RKO (cell line): ENCODE measurements around the gene TNIK.

ENCODE experiments used
- DNase-seq: peaks from one replicate; pipeline ENCODE4 v3.0.0-alpha.2; 2016; ENCODE audit warnings: low spot score

TNIK gene

DNA sequence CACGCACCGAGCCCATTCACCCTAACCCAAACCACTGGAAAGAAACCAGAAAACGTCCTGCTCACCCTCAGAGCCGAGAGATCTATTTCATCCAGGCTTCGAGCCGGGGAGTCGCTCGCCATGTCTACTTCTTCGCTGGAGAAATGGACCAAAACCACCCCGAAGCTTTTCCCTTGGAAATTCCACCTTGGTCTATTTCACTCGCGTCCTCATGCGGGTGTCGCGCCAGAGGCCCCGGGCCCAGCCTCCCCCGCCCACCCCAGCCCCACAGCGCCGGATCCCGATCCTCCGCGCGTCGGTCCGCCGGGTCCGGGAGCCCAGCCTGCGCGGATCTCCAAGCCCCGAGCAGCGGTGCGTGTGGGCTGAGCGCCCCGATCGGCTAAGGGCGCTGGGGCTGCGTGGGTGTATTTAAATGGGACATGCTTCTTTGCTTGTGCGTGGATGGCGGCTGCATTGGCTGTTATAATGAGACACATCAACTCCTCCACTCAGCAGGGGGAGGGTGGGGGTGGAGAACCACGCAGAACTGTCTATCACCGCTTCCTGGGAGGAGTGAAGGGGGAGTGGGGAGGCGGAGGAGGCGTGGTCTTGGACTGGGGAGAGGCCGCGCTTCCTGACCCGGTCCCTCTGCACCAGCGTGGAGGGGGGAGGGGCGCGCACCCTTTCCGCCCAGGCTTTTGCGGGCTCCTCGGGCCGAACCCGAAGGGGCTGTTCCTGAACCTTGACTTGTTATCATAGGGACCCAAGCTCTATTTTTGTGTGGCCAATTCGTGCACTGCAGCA, at the start of gene TNIK:
Gene TNIK (minus strand): TSS at position 464 of the 783 bp plus-strand sequence. CDS start 342 bp downstream, at position 122.
- peak; percentile 92 for DNase-seq

DNA sequence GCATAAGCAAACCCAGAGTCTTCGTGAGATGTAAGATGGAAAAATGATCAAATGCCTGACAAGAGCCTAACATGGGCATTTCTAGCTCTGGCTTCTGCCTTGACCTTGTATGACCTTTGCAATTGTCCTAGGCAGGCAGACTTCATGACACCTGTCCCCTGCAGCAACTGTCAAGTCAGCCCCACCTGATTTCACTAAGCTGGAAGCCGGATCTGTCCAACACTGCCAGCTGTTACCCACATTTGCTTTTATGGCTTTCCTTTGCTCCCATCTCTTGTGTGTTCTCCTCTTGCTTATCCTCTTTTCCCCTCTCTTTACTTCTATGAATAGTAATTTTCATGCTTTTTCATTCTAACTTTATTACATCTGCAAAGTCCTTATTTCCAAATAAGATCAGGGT, 48.5 kb upstream of the TNIK start:
- DNase-seq = no peak

DNA sequence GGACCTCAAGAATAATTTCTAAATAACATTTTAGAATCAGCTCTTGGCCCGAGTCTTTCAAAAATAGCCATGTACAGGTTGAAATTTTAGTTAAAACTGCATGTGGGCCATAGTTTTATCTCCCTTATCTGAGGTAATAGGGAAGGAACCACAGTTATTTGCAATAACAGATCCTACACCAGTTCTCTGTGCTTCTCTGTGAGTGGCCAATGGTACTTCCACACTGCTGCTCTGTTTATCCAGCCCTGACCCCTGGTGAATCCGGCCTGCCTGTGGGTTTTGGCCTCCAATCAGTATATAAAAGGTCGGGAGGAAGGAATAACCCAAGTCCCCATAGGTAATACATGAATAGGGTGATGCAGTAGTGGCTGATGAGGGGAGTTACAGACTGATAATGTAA, 48.0 kb upstream of the TNIK start:
- no peak for DNase-seq

DNA sequence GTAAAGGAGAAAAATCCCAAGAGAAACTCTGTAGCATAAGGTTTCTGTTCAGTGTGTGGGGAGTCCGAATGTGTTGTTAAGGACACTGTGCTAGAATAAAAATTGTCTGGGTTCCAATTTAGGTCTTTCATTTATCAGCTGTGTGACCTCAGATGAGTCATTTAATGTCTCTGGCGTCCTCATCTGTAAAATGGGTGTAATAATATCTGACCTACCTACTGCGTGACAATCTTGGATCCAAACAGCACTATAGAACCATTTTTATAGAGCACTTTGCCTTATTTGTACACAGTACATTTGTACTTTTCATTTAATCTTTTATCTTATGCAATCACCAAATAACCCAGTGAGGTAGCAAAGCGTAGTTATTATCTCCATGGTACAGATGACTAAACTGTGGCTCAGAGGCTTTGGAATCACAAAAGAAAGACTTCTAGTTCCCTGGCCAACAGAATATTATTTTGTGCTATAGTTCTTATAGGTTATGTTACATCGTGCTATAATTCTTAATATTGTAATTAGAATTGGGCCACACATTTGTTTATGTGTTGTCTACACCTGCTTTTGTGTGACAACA, 46.6 kb upstream of the TNIK start:
- DNase-seq = no peak

DNA sequence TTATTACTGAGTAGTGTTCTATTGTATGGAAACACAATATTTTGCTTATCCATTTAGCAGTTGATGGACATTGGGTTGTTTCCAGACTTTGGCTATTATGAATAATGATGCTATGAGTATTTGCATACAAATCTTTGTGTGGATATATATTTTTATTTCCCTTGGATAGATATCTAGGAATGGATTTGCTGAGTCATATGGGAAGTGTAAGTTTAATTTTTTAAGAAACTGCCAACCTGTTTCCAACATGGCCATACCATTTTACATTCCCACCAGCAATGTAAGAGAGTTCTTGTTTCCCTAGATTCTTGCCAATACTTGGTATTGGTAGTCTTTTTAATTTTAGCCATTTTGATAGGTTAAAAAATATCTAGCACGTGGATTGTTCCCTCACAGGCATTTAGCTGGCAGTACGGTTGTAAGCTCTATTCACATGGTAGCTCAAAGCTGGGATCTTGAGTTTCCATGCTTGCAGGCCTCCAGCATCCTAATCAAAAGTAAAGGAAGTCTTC, 45.7 kb upstream of the TNIK start:
- DNase-seq = no peak

DNA sequence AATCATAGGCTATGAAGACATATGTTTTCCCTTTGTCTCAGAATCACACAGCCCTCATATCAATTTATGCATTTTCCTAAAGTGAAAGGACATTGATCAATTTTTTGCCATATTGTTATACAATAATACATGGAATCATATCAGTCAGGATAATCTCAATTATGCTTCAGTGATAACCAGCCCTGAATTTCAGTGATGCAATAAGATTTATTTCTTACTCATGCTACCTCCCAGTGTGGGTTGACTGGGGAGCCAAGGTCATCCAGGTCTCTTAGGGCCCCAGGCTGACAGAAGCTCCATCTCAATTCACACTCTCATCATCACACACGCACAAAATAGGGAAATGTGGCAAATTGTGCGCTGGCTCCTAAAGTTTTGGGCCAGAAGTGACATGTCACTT, 44.2 kb upstream of the TNIK start:
- DNase-seq = no peak

DNA sequence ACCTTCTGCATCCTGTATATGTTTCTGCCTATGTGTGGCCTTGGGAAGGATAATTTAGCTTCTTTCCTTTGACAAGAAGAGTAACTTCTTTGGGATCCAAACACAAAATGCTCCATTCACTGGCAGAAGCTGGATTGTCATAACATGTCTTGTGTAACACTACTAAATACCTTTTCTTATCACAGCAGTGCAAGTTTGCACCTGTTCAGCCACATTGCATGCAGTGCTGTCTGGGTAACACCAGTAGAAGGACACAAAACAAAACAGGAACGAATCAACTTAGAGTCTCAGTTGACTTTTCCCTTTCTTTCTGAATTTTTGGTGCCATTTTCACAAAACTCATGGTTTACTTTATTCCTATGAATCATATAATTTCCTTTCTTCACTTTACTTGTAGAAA, 43.6 kb upstream of the TNIK start:
- DNase-seq = no peak

DNA sequence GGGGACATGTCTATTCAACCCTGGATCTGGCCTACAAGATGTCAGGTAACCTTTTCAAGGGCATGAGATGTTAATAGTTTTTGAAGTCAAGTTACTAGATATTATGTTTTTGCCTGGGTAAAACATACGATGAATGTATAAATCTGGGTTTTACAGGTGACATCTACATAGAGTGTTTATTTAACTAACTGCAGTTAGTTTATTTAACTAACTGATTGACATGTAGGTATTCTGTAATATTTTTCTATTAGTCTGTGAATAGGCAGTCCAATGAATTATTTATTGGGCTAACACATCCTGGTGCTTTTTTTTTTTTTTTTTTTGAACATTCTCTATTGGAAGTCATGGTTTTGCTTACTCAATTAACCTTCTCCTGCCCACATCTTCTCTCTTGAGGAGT, 38.7 kb upstream of the TNIK start:
- DNase-seq = no peak

DNA sequence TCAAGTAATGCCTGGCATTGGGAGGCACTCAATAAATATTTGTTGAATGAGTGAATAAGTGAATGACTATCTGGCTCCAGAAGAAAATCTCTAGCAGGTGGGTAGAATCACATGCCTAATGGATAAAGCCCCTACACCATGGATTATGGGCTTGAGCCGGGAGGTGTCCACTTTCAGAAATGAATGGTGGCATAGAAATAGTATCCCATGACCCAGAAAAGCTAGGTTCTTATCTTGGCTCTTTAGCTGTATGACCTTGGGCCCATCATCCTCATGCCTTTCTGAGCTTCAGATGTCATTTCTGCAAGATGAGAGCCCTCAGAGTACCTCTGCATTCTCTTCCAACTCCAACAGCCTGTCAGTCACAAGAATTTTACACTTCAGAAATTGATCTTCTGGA, 37.3 kb upstream of the TNIK start:
- no peak for DNase-seq

DNA sequence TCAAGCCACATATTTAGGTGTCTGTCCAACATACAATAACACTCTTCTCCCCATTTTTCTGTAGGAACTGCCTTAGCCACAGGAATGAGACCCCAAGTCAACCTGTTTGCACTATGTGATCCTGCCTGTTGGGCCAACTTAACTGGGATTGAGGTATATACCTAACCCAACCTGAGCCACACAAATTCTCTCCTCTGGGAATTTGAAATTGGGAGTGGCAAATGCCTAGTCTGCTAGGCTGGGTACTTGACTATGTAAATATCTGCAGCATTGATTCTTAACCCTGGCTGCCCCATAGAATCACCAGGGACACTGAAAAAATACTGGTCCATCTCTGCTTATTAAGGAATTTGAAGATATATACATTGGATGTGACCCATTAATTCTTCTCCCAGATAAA, 35.2 kb upstream of the TNIK start:
- no peak for DNase-seq

DNA sequence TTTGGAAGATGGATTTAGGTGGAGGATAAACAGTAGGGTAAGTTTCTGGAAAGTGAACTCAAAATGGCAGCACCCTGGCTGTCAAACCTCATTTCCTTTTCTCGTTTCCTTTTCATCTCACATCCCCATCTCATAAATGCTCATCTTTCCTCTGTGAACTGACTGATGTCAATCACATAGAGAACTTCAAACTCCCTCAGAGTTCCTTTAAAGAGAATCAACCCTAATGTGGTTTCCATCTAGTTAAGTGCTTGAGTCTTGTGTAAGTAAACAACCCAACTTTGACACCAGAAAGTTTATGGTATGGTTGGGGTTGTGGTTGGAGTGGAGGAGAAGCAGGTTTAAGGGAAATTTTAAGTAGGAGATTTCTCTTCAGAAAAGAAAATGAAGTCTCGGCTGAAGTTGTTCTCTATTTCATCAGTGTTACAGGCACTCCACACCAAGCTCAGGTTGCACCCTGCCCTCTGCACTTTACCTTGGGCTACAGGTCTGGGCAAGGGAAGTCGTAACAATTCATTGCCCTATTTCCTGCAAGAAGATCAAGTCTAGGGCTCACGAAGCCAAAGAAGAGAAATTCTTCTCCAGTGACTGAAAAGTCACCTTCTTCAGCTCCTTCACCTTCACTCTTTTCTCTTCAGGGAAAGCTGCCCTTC, 34.4 kb upstream of the TNIK start:
- DNase-seq = no peak

DNA sequence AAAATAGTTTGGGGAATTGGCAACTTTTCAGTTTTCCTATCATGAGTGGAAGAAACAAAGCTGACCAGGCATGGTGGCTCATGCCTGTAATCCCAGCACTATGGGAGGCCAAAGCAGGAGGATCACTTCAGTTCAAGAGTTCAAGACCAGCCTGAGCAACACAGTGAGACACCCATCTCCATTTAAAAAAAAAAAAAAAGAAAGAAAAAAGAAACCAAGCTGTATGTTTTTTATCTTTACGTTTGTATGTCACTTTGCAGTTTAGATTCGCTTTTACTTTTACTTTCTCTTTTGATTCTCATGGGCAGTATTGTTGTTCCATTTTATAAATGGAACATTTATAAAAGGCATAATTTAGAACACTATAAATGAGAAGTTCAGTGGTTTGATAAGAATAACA, 31.2 kb upstream of the TNIK start:
- no peak for DNase-seq

DNA sequence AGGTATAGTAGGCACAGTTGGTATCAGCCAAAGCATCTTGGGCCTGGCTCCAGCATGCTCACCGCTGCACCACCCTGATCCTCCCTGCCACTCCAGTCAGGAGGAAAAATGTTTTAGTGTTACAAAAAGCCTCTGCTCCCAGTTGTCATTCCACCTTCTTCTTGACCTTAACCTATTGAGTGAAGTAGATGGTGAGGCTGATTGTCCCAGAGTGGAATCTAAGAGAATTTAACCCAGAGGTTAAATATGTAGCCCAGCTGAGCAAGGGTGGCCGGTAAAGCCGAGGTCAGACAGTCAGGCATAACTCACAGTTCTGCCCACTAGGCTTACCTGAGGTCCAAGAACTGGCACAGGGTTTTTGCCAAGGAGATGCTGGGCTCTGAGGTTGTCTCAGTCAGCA, 30.7 kb upstream of the TNIK start:
- DNase-seq = no peak

DNA sequence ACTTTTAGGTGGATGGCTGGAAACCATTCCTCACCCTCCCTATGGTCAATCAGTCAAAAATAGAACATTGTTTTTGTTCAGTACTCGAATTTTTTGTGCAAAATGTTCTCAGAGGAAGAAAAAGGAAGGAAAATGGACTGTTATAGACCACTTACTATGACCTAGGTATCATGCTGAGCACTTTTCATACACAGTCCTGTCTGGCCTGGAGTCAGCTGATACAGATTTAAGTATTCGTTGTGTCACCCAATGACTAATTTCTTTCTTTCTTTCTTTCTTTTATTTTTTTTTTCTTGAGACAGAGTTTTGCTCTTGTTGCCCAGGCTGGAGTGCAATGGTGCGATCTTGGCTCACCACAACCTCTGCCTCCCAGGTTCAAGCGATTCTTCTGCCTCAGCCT, 29.1 kb upstream of the TNIK start:
- no peak for DNase-seq

DNA sequence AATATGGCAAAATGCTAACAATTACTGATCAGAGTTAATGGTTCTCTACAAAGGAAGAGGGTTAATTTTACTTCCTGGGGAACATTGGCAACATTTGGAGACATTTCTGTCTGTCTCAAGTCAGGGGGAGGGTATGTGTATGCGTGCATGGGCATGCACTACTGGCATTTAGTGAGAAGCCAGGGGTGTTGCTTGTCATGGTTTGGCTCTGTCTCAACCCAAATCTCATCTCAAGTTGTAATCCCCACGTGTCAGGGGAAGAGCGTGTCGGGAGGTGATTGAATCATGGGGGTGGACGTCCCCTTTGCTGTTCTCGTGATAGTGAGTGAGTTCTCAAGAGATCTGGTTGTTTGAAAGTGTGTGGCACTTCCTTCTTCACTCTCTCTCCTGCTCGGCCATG, 28.3 kb upstream of the TNIK start:
- no peak for DNase-seq

DNA sequence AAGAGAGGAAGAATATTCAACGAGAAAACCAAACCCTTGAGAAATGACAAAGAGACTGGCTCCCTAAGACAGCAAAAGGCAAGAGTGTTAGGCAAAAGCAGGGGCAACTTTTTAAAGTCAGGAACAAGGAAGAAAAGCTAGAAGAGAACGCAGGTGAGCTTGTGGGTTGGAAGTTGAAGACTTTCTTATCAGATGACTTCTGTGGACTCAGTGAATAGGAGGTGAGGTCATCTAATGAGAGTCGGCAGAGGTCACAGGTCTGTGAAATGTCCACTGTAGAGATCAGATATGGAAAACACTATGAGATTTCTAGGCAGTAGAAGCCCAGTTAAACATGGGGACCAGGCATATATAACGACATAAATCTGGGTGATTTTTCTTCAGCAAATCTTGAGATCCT, 27.2 kb upstream of the TNIK start:
- DNase-seq = no peak

DNA sequence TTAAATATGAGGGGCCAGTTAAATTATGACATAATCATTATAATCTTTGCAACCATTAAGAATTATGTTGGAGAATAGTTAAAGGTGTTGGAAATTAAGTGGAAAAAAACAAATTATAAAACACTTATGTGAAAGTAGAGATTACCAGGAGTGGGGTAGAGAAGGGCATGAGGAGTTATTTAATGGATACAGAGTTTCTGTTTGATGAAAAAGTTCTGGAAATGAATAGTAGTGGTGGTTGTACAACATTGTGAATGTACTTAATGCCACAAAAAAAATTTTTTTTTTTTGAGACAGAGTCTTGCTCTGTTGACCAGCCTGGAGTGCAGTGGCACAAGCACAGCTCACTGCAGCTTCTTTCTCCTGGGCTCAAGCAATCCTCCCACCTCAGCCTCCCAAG, 25.1 kb upstream of the TNIK start:
- no peak for DNase-seq

DNA sequence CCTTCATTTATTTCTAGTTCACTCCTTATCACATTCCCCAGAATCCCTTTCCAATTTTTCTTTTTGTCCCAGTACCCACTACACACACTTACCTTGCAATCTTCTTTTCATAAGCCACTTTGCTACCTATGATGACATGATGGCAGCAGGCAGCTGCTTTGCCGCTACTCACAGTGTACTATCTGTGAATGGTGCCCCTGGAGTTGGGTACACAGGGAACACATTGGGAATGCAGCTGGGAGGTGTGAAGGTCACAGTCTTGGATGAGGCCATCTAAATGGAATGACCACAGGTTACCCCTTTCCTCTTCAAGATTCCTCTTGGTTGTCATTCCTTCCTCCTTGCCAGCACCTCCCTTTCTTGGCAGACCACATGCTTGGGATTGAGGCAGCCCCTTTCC, 20.8 kb upstream of the TNIK start:
- no peak for DNase-seq

DNA sequence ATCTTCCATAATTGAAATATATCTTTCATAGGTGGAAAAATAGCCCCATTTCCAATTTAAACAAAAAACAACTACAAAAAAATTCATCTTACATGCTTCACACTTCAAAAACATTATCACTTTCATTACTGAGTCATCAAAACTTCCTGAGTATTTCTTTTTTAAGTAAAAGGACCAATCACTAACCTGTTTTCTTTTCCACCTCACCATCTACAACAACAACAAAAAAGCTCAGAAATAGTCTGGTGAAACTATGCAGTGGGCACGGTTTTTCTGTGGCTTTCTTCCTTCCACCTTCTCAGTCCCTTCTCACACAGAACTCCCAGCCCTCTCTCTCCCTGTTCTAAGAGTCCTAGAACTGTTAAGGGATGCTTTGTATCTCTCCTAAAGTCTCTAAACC, 20.3 kb upstream of the TNIK start:
- no peak for DNase-seq

DNA sequence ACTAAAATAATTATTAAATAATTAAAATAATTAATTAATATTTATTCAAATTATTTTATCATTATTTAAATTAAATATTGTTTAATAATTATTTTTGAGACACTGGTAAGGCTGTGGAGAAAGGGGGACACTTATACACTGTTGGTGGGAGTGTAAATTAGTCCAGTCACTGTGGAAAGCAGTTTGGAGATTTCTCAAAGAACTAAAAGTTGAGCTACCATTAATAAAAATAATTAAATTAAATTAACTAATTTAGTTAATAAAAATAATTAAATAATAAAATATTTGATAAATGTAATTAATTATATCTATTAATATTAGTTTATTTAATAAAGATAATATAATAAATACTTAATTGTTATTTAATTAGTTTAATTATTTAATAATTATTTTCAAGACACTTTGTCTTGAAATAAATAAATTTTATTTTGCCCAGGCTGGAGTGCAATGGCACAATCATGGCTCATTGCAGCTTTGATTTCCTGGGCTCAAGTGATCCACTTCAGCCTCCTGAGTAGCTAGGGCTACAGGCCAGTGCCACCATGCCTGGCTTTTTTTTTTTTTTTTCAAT, 16.4 kb upstream of the TNIK start:
- no peak for DNase-seq

DNA sequence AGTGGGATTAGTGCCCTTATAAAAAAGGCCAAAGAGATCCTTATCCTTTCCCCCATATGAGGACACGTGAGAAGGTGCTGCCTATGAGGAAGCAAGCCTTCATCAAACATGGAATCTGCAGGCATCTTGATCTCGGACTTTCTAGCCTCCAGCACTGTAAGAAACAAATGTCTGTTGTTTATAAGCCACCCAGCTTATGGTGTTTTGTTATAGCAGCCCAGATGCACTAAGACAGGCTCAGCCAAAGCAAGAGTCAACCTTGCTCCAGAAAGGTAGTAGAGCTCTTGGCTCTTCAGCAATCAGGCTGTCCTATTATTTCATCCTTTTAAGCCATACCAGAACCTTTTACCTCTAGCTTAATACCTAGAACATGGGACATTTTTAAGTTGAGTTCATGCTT, 12.3 kb upstream of the TNIK start:
- no peak for DNase-seq

DNA sequence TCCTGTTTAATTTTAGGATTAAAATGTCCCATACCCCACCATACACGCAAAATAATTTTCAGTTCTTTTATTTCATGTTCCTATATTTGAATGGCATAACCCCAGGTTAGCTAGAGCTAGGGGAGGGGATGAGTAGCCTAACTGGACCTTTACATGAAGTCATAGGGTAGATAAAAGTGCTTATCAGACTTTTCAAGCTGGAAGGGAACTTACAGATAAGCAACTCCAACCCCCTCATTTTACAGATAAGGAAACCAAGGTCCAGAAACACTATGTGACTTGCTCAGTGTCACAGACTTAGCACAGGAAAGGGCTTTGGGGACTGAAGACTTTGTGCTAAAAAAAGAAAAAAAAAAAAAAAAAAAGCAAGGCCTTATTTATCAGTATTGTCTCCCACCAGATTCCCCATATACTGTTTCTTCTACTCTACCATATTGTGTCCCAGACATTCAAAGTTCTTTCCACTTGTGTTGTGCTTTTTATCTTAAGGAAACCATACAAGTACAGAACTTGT, 10.6 kb upstream of the TNIK start:
- DNase-seq = no peak

DNA sequence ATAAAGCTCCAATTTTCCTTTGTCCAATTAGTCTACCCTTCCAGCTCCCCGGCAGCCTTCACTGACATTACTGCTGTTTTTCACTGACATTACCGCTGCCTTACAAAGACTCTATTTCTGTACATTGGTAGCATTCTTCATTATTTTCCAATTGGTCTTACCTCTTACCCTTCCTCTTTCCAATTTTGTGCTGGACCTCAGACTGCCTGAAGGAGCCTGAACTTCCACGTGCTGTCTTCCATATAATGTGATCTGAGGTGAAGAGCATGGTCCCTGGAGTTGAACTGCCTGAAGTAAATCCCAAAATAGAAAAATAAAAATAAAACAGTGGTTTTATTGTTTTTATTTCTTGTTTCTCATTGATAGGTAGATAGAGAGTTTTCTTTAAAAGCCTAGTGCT, 9.2 kb upstream of the TNIK start:
- DNase-seq = no peak
